Hepatic stellate cell (primary cell): ENCODE measurements around the gene AOC3.
A peak's percentile ranks its signal among the peaks of the same experiment; 100 is the strongest.
"Not testable (repeated sequence)": the region's sequence is repeated elsewhere in the genome, so short reads cannot be mapped to it uniquely, and the experiment has no call there.

Experiments
- DNase-seq: peaks from one replicate; pipeline ENCODE4 v3.0.0; 2011; ENCODE audit warnings: low spot score

The AOC3 gene

DNA sequence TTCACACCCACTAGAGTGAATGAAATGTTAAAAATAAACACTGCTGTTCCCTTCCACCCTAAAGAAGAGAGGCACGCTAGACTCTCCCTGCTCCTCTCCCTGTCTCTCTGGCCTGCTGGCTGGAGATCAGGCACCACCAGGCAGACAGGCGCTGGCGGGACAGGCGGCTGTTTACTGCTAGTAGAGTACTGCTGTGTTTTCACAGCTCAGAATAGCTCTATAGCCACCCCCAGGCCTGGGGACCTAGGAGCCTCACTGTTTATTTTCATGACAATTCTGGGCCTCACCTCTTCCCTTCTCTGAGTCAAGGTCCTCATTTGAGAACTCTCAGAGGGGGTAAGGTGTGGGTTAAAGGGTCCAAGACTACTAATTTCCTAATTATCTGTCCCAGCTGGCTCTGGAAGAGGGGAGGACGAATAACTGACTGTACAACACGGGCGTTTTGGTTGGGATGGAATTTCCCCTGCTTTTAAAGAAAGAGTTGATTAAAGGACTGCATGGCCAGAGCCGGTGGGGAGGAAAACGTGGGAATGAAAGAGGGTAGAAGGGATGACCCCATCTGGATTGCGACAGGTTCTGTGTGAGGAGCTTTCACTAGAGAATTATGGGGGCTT lies 40.6 kb downstream of the AOC3 start:
- DNase-seq: peak; percentile 59

DNA sequence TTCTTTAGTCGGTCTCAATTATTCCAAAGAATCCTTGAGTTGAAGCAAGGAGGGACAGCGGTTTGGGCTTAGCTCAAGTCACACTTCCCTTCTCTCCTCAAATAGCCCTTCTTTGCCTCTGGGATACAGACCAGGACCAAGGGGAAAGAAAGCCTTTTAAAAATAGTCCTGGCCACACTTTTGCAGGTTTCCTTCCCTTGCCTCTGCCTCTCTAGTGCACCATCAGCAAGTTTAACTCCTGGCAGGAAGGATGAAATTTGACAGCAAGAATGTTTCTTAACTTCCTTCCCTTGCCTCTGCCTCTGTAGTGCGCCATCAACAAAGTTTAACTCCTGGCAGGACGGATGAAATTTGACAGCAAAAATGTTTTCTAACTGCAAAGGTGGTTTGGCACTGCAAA lies 42.4 kb downstream of the AOC3 start:
- no peak for DNase-seq

DNA sequence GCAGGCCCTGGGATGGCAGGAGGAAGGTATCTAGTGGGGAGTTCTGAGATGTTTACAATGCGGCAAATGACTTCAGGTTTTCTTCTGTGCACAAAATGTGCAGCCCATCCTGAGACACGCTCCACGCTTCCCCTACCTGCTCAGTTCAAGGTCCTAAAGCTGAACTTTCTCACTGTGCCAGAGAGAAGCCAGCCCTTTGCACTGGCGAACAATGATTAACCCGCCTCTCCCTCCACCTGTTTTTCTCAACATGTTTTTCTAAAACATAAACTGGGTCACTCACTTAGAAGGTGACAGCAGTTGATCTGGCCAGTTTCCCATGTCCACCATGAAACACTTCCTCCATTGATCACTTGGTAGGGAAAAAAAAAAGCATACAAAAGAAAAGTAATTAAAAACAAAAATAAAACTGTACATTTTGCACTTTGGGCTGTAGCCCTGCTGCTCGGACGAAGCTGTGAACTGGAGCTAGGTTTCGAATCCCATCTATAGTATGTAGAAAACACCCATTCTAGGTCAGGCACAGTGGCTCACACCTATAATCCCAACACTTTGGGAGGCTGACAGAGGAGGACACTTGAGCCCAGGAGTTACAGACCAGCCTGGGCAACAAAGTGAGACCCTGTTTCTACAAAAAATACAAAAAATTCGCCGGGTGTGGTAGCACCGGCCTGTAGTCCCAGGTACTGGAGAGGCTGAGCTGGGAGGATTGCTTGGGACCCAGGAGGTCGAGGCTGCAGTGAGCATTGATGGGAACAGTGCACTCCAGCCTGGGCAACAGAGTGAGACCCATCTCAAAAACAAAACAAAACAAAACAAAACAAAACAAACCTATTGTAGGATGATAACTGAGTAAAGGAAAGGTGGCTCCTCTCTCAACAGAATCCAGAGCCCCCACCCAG lies 43.5 kb downstream of the AOC3 start:
- no peak for DNase-seq

DNA sequence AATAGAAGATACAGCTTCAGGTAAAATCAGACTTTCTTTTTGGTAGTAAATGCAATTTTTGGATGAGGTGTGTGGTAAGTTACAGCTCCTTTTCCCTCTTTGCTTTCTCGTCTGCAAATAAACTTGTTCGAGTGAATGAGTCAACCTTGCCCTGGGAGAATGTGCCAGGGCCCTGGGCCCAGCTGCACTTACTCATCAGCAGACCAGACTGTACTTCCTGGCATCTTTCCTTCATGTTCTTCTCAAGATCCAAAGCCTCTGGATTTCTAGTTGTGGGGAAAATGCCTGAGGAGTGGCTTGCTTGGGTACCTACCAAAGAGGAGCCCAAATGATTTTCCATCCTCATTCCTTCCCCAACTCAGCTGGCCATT lies 44.2 kb downstream of the AOC3 start:
- DNase-seq: peak; percentile 78

DNA sequence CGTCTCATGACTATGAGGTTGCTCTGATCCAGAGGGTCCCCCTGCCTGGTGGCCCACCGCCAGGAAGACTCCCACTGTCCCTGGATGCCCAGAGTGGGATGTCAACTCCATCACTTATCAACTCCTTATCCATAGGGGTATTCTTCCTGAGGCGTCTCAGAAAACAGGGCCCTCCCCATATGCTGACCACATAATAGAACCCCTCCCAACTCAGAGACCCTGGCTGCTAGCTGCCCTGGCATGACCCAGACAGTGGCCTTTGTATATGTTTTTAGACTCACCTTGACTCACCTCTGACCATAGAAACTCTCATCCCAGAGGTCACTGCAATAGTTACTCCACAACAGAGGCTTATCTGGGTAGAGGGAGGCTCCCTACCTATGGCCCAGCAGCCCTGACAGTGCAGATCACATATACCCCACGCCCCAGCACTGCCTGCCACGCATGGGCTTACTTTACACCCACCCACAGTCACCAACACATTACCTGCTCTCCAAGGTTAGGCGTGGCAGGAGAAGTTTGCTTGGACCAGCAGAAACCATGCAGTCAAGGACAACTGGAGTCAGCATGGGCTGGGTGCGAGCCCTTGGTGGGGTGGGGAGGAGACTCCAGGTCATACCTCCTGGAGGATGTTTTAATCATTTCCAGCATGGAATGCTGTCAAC lies 47.3 kb downstream of the AOC3 start:
- no peak for DNase-seq

DNA sequence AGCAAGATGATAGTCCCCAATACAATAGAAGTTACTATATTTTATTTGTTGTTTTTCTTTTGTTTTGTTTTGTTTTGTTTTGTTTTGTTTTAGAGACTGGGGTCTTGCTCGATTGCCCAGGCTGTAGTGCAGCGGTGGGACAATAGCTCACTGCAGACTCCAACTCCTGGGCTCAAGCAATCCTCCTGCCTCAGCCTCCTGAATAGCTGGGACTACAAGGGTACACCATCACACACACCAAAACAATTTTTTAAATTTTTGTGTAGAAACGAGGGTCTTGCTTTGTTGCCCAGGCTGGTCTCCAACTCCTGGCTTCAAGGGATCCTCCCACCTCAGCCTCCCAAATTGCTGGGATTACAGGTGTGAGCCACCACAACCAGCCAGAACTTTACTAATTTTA lies 49.0 kb downstream of the AOC3 start:
- not testable (repeated sequence) for DNase-seq

DNA sequence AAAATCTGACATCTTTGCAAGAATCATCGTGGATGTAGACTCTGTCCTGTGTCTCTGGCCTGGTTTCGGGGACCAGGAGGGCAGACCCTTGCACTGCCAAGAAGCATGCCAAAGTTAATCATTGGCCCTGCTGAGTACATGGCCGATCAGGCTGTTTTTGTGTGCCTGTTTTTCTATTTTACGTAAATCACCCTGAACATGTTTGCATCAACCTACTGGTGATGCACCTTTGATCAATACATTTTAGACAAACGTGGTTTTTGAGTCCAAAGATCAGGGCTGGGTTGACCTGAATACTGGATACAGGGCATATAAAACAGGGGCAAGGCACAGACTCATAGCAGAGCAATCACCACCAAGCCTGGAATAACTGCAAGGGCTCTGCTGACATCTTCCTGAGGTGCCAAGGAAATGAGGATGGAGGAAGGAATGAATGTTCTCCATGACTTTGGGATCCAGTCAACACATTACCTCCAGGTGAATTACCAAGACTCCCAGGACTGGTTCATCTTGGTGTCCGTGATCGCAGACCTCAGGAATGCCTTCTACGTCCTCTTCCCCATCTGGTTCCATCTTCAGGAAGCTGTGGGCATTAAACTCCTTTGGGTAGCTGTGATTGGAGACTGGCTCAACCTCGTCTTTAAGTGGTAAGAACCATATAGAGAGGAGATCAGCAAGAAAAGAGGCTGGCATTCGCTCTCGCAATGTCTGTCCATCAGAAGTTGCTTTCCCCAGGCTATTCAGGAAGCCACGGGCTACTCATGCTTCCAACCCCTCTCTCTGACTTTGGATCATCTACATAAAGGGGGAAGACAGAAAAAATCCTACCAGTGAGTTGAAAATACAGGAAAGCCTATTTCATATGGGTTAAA lies 49.7 kb downstream of the AOC3 start, which contains the start of gene G6PC1:
Gene G6PC1, plus strand, starts transcription at position 340 of the 872 bp plus-strand sequence. Its CDS starts 78 bp downstream, at position 418.
- DNase-seq: no peak

DNA sequence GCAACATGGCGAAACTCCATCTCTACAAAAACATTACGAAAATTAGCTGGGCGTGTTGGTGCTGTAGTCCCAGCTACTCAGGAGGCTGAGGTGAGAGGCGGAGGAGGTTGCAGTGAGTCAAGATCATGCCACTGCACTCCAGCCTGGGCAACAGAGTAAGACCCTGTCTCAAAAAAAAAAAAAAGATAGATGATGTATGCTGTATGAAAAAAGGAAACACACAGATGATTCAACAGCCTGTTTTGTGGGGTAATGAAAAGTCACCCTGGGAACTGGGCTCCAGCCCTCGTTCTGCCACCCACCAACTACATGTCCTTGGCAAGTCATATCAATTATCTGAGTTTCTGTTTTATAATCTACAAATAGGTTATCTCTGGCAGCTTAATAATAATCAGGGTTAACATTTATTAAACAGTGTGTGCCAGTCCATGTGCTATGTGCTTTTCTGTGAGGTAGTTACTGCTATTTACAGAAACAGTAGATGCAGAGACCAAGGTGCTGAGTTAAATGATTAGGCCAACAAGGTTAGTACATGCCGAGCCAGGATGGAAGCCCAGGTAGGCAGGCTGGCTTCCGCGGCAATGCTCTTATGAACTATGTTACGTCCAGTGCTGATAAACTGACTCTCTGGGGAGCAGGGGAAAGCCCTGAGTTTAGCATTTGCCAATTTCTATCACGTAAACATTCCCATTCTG lies 50.7 kb downstream of the AOC3 start:
- no peak for DNase-seq

DNA sequence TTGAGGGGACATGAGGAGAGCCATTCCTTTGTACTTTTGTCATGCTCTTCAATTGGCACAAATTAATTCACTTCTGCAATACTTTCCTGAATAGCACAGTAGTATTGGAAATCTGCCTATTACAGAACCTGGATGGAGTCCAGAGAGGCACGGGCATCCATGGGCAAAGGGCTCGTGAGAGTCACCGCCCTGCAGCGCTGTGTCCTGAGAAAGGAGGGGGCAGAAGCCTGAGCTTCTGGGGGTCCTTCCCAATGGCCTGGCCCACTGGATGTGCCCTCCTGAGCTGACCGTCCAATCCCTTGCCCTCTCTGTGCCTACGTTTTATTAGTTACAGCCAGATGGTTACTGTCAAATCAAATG lies 53.1 kb downstream of the AOC3 start:
- DNase-seq: no peak

DNA sequence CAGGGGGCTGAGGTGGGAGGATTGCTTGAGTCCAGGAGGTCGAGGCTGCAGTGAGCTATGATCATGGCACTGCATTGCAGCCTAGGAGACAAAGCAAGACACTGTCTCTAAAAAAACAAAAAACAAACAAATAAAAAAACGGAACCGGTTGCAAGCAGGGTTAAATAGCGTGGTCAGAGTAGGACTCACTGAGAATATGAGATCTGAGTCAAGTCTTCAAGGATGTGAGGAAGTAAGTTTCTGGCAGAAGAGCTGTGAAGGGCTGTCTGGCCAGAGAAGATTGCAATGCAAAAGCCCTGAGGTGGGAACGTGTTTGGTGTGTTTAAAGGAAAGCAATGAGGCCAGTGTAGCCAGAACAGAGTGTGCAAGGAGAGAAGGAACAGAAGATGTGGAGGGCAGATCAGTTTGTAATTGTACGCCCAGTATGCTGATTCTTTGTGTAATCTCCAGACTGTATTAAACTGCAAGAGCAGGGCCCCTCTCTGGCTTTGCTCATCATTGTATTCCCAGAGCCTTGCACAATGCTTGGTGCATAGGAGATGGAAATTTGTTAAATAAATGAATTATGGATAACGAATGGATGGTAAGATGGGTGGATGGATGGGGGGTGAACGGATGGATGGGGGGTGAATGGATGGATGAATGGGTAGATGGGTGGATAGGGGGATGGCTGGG lies 55.9 kb downstream of the AOC3 start:
- no peak for DNase-seq
